Measurements from ENCODE around the gene TRIM62. TPM values are rescaled to one million over a fixed set of nuclear protein-coding genes. Genes with fewer than 3 reads are reported as not detected.

The TRIM62 gene
- total RNA-seq, 4 donors from 2014 or later: 4.0 to 9.0 (median 5.5) TPM

DNA sequence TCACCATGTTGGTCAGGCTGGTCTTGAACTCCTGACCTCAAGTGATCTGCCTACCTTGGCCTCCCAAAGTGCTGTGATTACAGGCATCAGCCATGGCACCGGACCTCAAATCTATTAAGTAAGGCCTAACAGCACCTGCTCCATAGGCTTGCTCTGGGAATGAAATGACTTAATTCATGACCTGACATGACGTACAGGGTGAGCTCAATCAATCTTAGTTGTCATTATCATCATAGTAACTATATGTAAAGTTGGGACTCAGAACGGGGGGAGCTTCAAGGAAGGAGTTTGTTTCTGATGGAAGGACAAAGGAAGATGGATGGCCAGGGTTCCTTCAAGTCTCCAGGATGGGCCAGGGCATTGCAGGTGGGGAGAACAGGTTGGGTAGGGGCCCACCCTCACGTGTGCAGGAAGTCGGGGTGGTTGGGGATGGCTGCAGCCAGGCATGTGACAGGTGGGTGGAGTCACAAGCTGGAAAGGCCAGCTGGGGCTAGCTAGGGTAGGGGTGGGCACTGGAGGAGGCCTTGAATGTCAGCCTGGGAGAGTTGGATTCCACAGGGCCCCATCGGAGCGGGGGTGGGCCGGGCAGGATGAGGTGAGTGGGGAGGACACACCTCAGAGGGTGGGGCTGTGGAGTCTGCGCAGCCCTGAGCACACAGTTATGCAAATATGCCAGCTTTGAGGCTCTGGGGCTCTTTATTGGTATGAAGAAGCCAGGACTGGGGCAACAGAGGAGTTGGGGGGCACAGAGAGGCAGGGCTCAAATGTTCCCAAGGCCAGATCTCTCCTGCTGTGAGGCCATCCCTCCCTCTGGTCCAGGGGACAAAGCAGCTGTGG, 9.6 kb downstream of the TRIM62 start:
- no peak overlapping the region for H3K4me3 ChIP-seq
- peaks cover 0 to 29% of the 10 kb centered on the region in 2 donors for H3K36me3 ChIP-seq
- TF ChIP-seq EP300 (IDR thresholded peaks at IDR 0.05) (no peak), POLR2A (IDR thresholded peaks at IDR 0.05) (no peak), CTCF (IDR thresholded peaks at IDR 0.05) (no peak), POLR2AphosphoS5 (IDR thresholded peaks at IDR 0.05) (no peak)
- no peak overlapping the region for H3K27ac ChIP-seq
- no peaks in the 10 kb centered on the region for H3K9me3 ChIP-seq
- 68 to 86% methylated on average over 1 to 7 of the region's 9 CpGs for WGBS, 2 donors (ENCODE audit: low coverage in 1 of 2)
- peaks cover 0 to 19% (median 0%) of the 10 kb centered on the region in 3 donors for H3K4me1 ChIP-seq
- H3K27me3 ChIP-seq: no peaks in the 10 kb centered on the region
- ATAC-seq: no peak

DNA sequence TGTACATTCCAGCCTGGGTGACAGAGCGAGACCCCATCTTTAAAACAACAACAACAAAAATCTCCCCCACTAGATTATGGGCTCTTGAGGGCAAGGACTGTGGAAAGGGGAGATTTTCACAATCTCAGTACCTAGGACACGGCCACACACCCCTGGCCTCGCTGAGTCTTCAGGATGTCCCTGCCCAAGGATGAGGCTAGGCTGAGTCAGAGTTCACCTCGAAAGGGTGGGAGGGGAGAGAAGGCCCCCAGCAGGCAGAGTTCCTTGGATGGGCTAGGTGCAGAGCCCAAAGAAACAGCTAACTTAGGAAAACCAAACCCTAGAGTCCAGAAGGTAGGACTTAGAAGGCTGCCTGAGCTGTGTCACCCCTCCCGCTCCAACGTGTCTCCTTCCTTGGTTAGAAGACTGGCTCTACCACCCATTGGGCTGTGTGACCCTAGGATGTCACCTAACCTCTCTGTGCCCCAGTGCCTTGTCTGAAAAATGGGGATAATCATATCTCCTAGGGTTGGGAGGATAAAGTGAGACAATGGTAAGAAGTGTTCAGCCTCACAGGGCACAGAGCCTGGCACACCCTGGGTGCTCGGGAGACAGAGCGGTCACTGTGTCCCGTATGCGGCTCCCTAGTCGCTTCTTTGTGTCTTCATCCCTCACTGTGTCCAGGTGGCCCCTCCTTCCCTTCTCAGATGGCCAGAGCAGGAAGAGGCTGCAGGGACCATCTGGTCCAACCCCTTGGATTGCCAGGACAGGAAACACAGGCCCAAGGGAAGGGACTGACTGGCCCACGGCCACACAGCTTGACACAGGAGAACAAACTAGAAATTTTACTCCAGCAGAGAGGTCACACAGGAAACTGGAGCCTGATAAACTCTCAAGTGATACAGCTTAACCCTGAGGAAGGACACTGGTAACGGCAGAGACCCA, 11.2 kb downstream of the TRIM62 start:
- no peak for TF ChIP-seq POLR2AphosphoS5 (IDR thresholded peaks at IDR 0.05)
- no peak for TF ChIP-seq CTCF (IDR thresholded peaks at IDR 0.05)
- TF ChIP-seq EP300 (IDR thresholded peaks at IDR 0.05): no peak
- no peak for TF ChIP-seq POLR2A (IDR thresholded peaks at IDR 0.05)
- ATAC-seq: peak; percentile 61
- H3K9me3 ChIP-seq: no peaks in the 10 kb centered on the region
- no peak overlapping the region for H3K4me3 ChIP-seq
- peaks cover 0 to 39% of the 10 kb centered on the region in 2 donors for H3K36me3 ChIP-seq
- H3K27ac ChIP-seq: peak overlapping the region in 1 of 4 donors; percentile 0
- 60 to 92% methylated on average over 2 to 8 of the region's 13 CpGs for WGBS, 2 donors (ENCODE audit: low coverage in 1 of 2)
- no peaks in the 10 kb centered on the region for H3K27me3 ChIP-seq
- peaks cover 0 to 15% (median 0%) of the 10 kb centered on the region in 3 donors for H3K4me1 ChIP-seq

DNA sequence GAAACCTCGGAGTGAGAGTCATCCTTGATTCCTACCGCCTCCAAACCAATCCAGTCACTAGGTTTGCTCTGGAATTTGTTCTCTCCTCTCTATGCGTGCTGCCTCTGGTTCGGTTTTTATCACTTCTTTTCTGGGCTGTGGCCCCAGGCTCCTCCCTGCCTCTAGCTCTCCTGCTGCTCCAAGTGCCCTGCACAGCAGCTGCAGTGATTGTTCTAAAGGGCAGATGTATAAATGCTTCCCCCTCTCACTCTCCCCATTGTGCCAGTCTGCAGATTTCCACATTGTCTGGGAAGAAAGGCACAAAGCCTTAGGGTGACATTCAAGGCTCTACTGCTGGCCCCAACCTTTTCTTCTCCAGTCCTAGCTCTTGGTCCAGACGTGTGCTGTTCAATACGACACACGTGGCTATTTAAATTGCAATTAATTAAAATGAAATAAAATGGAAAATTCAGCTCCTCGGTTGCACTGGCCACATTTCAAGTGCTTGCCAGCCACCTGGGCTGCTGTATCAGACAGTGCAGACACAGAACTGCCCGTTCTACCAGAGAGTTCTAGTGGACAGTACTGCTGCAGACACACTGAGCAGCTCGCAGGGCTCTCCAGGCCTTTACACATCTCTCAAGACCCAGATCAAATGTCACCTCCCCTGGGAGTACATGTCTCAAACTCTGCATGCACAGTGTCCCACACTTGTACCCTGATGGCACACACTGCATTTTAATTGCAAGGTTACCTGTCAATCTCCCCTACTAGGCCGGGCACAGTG, 12.4 kb downstream of the TRIM62 start:
- no peak for ATAC-seq
- TF ChIP-seq POLR2A (IDR thresholded peaks at IDR 0.05): no peak
- TF ChIP-seq EP300 (IDR thresholded peaks at IDR 0.05): no peak
- TF ChIP-seq POLR2AphosphoS5 (IDR thresholded peaks at IDR 0.05): no peak
- no peak for TF ChIP-seq CTCF (IDR thresholded peaks at IDR 0.05)
- Histone ChIP-seq H3K9me3 (no peaks in the 10 kb centered on the region), H3K4me3 (no peak overlapping the region), H3K27ac (no peak overlapping the region), H3K27me3 (no peaks in the 10 kb centered on the region), H3K4me1 (peaks cover 0 to 15% (median 0%) of the 10 kb centered on the region in 3 donors), H3K36me3 (peaks cover 0 to 39% of the 10 kb centered on the region in 2 donors)
- WGBS, 2 donors (ENCODE audit: low coverage in 1 of 2): 49 to 53% methylated on average over 5 to 11 of the region's 11 CpGs

- no peak for ATAC-seq
- WGBS, 2 donors (ENCODE audit: low coverage in 1 of 2): 72% methylated on average over 2 of the region's 11 CpGs; no CpG with 5 or more reads in 1 of the 2 donors
- Histone ChIP-seq H3K27ac (no peak overlapping the region), H3K4me1 (peaks cover 0 to 15% (median 0%) of the 10 kb centered on the region in 3 donors), H3K27me3 (no peaks in the 10 kb centered on the region), H3K36me3 (peaks cover 0 to 46% of the 10 kb centered on the region in 2 donors), H3K9me3 (no peaks in the 10 kb centered on the region), H3K4me3 (no peak overlapping the region)
- TF ChIP-seq CTCF (IDR thresholded peaks at IDR 0.05) (no peak), POLR2A (IDR thresholded peaks at IDR 0.05) (no peak)
Observed at GRCh38 chr1:33168556-33169289, 13.1 kb downstream of the TRIM62 start.

Measured in gastroesophageal sphincter (tissue), 4 donors.